GM12872 (cell line): ENCODE results near the gene NLGN2.

Source experiments
- CTCF ChIP-seq: IDR thresholded peaks from 3 replicates; pipeline ENCODE4 v1.5.1; 2011; ENCODE audit warnings: low read depth, mild to moderate bottlenecking, low read length, moderate library complexity; ENCODE audit not compliant: insufficient read depth

NLGN2 gene

GRCh38 chr17:7419819-7420610 lies 12.4 kb downstream of the NLGN2 start, which contains the start of gene SPEM1:
Gene SPEM1 (plus strand): TSS chr17:7420324. CDS start chr17:7420385, 61 bp downstream.
- no peak for TF ChIP-seq CTCF

- no peak for TF ChIP-seq CTCF
Observed at GRCh38 chr17:7421186-7421585, 13.5 kb downstream of the NLGN2 start.

GRCh38 chr17:7423679-7424078 lies 16.0 kb downstream of the NLGN2 start:
- no peak for TF ChIP-seq CTCF

- no peak for TF ChIP-seq CTCF
Observed at GRCh38 chr17:7425316-7425715, 17.7 kb downstream of the NLGN2 start, which contains the start of gene SPEM2. Gene SPEM2 (plus strand): TSS chr17:7425616. CDS start chr17:7425689, 73 bp downstream.

- TF ChIP-seq CTCF, result no peak
Observed at GRCh38 chr17:7425756-7426155, 18.1 kb downstream of the NLGN2 start.

DNA sequence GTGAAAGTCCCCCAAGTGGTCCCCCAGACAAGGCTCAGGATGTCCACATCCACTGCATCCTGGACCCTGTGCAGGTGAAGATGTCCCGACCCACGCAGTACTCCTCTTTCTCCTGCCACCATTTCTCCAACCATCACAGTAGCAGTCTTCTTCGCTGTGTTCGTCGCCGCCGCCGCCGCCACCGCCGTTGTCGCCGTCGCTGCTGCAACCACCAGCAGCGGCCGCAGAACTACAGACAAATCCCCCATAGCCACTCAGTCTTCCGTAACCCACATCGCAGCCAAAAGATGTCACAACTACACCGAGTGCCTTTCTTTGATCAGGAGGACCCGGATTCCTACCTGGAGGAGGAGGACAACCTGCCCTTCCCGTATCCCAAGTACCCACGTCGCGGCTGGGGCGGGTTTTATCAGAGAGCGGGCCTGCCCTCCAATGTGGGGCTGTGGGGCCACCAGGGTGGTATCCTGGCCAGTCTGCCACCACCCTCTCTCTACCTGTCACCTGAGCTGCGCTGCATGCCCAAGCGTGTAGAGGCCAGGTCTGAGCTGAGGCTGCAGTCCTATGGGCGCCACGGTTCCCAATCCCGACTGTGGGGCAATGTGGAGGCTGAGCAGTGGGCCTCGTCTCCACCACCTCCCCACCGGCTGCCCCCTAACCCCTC lies 18.7 kb downstream of the NLGN2 start:
- no peak for TF ChIP-seq CTCF

GRCh38 chr17:7426896-7427489 lies 19.3 kb downstream of the NLGN2 start:
- no peak for TF ChIP-seq CTCF
